Activated T-helper 1 cell treated with anti-CD3 and anti-CD28 coated beads, Interleukin-12 subunit alpha, Interleukin-12 subunit beta, Interleukin-2, Interleukin-4 antibody, amounts not matched to agents 30 ng/mL and 10 ng/mL and 1 ng/mL, durations not matched to agents 14 hours and 24 hours and 36 hours (primary cell): ENCODE data around the gene MMP15. TPM values are rescaled to one million over a fixed set of nuclear protein-coding genes. Genes with fewer than 3 reads are reported as not detected.
A peak's percentile ranks its signal among the peaks of the same experiment; 100 is the strongest.
"Not testable (repeated sequence)": the region's sequence is repeated elsewhere in the genome, so short reads cannot be mapped to it uniquely, and the experiment has no call there.

ENCODE experiments used
- DNase-seq: peaks from one replicate; pipeline ENCODE4 v3.0.0; 2021; ENCODE audit warnings: low spot score
- H3K27ac Mint-ChIP-seq: one replicate; pipeline ENCODE4 v1.8.0; 2021; ENCODE audit warnings: mild to moderate bottlenecking, mixed read lengths
- H3K27me3 Mint-ChIP-seq: one replicate; pipeline ENCODE4 v1.8.0; 2022; ENCODE audit warnings: mild to moderate bottlenecking, moderate library complexity, mixed read lengths; ENCODE audit not compliant: insufficient read depth
- H3K36me3 Mint-ChIP-seq: one replicate; pipeline ENCODE4 v1.8.0; 2021; ENCODE audit warnings: low read depth, mixed read lengths
- H3K4me1 Mint-ChIP-seq: one replicate; pipeline ENCODE4 v1.8.0; 2021; ENCODE audit warnings: low read depth, mixed read lengths
- H3K4me3 Mint-ChIP-seq: one replicate; pipeline ENCODE4 v1.8.0; 2021; ENCODE audit warnings: mild to moderate bottlenecking, moderate library complexity, mixed read lengths
- H3K9me3 Mint-ChIP-seq: one replicate; pipeline ENCODE4 v1.8.0; 2021; ENCODE audit warnings: mixed read lengths
- intact Hi-C: fragments of 100-400 bp; cut with micrococcal nuclease; formaldehyde crosslinking; loops from one replicate; pipeline ENCODE4 v1.15.1; 2024
- total RNA-seq: library from RNA; stranded (reverse); gene quantifications from 2 replicates; pipeline ENCODE4 v1.2.3, GENCODE V29; 2022

The MMP15 gene
- 1.1 and 1.3 TPM in 2 replicates for total RNA-seq

- peaks cover 13% of the 10 kb centered on the region for H3K4me1 Mint-ChIP-seq
- H3K9me3 Mint-ChIP-seq: no peaks in the 10 kb centered on the region
- H3K36me3 Mint-ChIP-seq: peaks cover 3% of the 10 kb centered on the region
- H3K27ac Mint-ChIP-seq: peak within 1 kb of the TSS; percentile 77
- peak within 1 kb of the TSS; percentile 89 for H3K4me3 Mint-ChIP-seq
- peak; percentile 51 for DNase-seq
- H3K27me3 Mint-ChIP-seq: peaks cover 28% of the 10 kb centered on the region
- intact Hi-C loops: loop anchor here (1.0 kb wide), 5 partner anchors 24 to 211 kb away; partner anchors contain the start of genes CFAP20 and USB1
Observed at GRCh38 chr16:58025351-58026138, at the start of gene MMP15. TSS of gene MMP15 (plus strand) at chr16:58025754. CDS start at chr16:58026351, 597 bp downstream.

- intact Hi-C loops: no loop called here
- Mint-ChIP-seq H3K9me3 (no peaks in the 10 kb centered on the region), H3K4me3 (no peak overlapping the region), H3K4me1 (no peaks in the 10 kb centered on the region), H3K27ac (no peak overlapping the region), H3K27me3 (peaks cover 4% of the 10 kb centered on the region), H3K36me3 (no peaks in the 10 kb centered on the region)
- DNase-seq: no peak
Observed at GRCh38 chr16:57976331-57976796, 49.2 kb upstream of the MMP15 start.

- intact Hi-C loops: no loop called here
- H3K27ac Mint-ChIP-seq: no peak overlapping the region
- no peaks in the 10 kb centered on the region for H3K36me3 Mint-ChIP-seq
- no peak overlapping the region for H3K4me3 Mint-ChIP-seq
- H3K27me3 Mint-ChIP-seq: peaks cover 4% of the 10 kb centered on the region
- no peak for DNase-seq
- H3K9me3 Mint-ChIP-seq: no peaks in the 10 kb centered on the region
- no peaks in the 10 kb centered on the region for H3K4me1 Mint-ChIP-seq
Observed at GRCh38 chr16:57977418-57978069, 48.0 kb upstream of the MMP15 start.

DNA sequence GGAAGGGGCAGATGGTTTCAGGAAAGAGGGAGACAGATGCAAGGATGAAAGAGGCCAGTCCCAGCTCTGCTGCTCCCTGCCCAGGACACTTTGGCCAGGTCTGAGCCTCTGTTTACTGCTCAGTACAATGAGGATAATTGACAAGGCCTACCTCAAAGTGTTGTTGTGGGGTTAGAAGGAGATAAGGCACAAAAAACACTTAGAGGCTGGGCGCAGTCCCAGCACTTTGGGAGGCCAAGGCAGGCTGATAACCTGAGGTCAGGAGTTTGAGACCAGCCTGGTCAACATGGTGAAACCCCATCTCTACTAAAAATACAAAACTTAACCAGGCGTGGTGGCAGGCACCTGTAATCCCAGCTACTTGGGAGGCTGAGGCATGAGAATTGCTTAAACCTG lies 47.5 kb upstream of the MMP15 start:
- H3K27me3 Mint-ChIP-seq, H3K27ac Mint-ChIP-seq, H3K36me3 Mint-ChIP-seq, H3K4me3 Mint-ChIP-seq, H3K4me1 Mint-ChIP-seq, DNase-seq, H3K9me3 Mint-ChIP-seq, intact Hi-C loops: not testable (repeated sequence)

GRCh38 chr16:57979006-57979585 lies 46.5 kb upstream of the MMP15 start:
- peaks cover 4% of the 10 kb centered on the region for H3K27me3 Mint-ChIP-seq
- no peaks in the 10 kb centered on the region for H3K36me3 Mint-ChIP-seq
- intact Hi-C loops: no loop called here
- H3K4me3 Mint-ChIP-seq: no peak overlapping the region
- no peaks in the 10 kb centered on the region for H3K4me1 Mint-ChIP-seq
- DNase-seq: no peak
- H3K9me3 Mint-ChIP-seq: no peaks in the 10 kb centered on the region
- H3K27ac Mint-ChIP-seq: no peak overlapping the region

DNA sequence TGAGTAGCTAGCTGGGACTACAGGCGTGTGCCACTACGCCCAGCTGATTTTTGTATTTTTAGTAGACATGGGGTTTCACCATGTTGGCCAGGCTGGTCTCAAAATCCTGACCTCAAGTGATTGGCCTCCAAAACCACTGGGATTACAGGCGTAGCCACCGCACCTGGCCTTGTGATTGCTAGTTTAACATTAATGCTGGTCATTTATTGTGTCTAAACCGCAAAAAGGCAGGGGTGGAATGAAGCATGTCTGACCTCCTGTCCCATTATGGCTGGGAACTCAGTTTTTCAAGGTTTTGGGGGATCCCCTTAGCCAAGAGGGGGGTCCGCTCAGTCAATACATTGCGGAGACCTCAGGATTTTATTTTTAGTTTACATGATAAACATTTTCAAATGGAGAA lies 43.9 kb upstream of the MMP15 start:
- Mint-ChIP-seq H3K4me1 (no peaks in the 10 kb centered on the region), H3K27me3 (peaks cover 12% of the 10 kb centered on the region), H3K4me3 (no peak overlapping the region), H3K36me3 (no peaks in the 10 kb centered on the region), H3K27ac (no peak overlapping the region), H3K9me3 (no peaks in the 10 kb centered on the region)
- no peak for DNase-seq
- intact Hi-C loops: no loop called here

DNA sequence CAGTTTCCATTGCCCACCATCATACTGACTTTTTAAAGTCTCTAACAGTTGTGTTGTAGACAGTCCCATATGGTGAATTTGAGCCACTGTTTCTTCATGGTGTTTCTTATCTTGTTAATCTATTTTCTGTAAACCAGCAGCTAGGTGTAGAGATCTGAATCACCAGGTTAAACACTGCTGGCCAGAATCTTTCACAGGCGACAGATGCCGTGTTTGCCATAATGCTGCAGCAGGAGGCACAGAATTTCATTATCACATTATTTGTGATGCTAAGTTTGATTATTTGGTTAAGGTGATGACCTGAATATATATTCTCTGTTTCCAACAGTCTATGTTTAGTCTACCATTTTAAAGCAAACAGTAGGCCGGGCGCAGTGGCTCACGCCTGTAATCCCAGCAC lies 43.2 kb upstream of the MMP15 start:
- no peak overlapping the region for H3K27ac Mint-ChIP-seq
- H3K9me3 Mint-ChIP-seq: no peaks in the 10 kb centered on the region
- H3K27me3 Mint-ChIP-seq: peaks cover 11% of the 10 kb centered on the region
- no peaks in the 10 kb centered on the region for H3K36me3 Mint-ChIP-seq
- DNase-seq: no peak
- H3K4me1 Mint-ChIP-seq: no peaks in the 10 kb centered on the region
- no peak overlapping the region for H3K4me3 Mint-ChIP-seq
- intact Hi-C loops: no loop called here

DNA sequence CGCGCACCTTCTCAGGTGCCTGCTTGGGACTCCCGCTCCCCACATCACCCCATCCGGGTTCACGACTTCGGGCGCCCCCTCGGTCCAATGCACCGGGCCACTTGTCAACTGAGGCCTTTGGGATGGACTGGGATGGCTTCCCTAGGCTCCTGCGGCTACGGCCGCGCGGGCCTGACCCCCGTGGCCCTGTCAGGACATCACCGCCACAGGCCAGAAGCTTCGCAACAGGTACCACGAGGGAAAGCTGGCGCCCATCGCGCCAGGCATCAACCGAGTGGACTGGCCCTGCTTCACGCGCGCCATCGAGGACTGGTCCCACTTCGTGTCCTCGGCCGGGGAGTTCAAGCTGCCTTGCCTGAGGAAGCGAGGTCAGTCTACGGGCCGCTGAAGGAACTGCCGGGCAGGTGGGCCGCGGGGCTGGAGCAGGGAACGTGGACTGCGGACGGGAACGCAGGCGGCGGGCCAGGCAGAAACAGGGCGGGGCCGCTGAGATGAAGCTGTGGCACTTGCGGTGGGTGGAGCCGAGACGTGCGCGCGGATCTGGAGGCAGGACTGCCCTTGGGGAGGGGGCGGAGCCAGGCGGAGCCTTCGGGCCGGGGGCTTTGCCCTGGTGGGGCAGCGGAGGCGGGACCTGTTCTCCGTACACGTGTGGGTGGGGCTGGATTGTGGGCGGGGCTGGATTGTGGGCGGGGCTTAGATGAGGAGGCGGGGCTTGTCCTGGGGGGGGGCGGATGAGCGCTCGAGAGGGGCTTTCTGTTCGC lies 40.9 kb upstream of the MMP15 start:
- Mint-ChIP-seq H3K27ac (no peak overlapping the region), H3K4me3 (peak overlapping the region; percentile 85), H3K27me3 (peaks cover 11% of the 10 kb centered on the region), H3K9me3 (no peaks in the 10 kb centered on the region), H3K4me1 (no peaks in the 10 kb centered on the region), H3K36me3 (no peaks in the 10 kb centered on the region)
- intact Hi-C loops: loop anchor here (1.0 to 2.0 kb wide), 6 partner anchors 17 to 249 kb away; partner anchors contain the start of genes CFAP20, KATNB1, MMP15 and USB1
- peak; percentile 89 for DNase-seq

- H3K36me3 Mint-ChIP-seq: no peaks in the 10 kb centered on the region
- no peaks in the 10 kb centered on the region for H3K4me1 Mint-ChIP-seq
- intact Hi-C loops: loop anchor here (1.0 to 2.0 kb wide), 6 partner anchors 16 to 250 kb away; partner anchors contain the start of genes CFAP20, KATNB1, MMP15 and USB1
- H3K9me3 Mint-ChIP-seq: no peaks in the 10 kb centered on the region
- H3K27me3 Mint-ChIP-seq: peaks cover 11% of the 10 kb centered on the region
- H3K27ac Mint-ChIP-seq: no peak overlapping the region
- H3K4me3 Mint-ChIP-seq: peak overlapping the region; percentile 85
- DNase-seq: no peak
Observed at GRCh38 chr16:57985204-57986181, 40.1 kb upstream of the MMP15 start.

DNA sequence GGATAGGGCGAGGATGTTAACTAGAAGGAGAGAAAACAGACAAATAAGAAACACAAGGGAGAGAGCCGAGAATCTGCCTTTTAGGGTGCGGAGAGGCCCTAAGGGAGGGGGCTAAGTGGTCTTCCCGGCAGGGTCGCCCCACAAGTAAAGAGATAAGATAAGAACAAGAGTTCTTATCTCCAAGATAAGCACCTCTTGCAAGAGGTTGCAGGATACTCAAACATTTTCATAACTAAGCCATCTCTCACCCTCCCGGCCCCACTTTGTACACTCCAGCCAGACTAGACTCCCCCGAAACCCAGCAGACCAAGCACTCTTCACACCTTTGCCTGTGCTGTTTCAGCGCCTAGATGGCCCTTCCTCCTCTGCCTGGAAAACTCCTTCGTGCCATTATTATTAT lies 39.4 kb upstream of the MMP15 start:
- Mint-ChIP-seq H3K27ac (no peak overlapping the region), H3K27me3 (peaks cover 11% of the 10 kb centered on the region), H3K4me1 (no peaks in the 10 kb centered on the region), H3K36me3 (no peaks in the 10 kb centered on the region), H3K9me3 (no peaks in the 10 kb centered on the region), H3K4me3 (peak overlapping the region; percentile 15)
- intact Hi-C loops: no loop called here
- DNase-seq: no peak

GRCh38 chr16:57987441-57988177 lies 37.9 kb upstream of the MMP15 start:
- Mint-ChIP-seq H3K36me3 (no peaks in the 10 kb centered on the region), H3K9me3 (no peaks in the 10 kb centered on the region), H3K4me1 (no peaks in the 10 kb centered on the region), H3K27ac (no peak overlapping the region), H3K4me3 (no peak overlapping the region), H3K27me3 (peaks cover 11% of the 10 kb centered on the region)
- no peak for DNase-seq
- intact Hi-C loops: no loop called here
